Spleen (tissue), 11 donors: ENCODE measurements around the gene USB1. TPM values are rescaled to one million over a fixed set of nuclear protein-coding genes. Genes with fewer than 3 reads are reported as not detected.
"Not testable (repeated sequence)": the region's sequence is repeated elsewhere in the genome, so short reads cannot be mapped to it uniquely, and the experiment has no call there.

Source experiments
- DNase-seq: peaks from one replicate; pipeline ENCODE4 v3.0.0-alpha.2; 2020
- H3K27ac ChIP-seq, 8 donors: fragments of 200-600 bp; sonication (generic) in 7 of 8; 1 replicate in 4 of 8; 2 replicates in 4 of 8; pipeline versions ENCODE4 v1.5.0 to v1.8.0; 2016 to 2021; ENCODE audit warnings: inconsistent platforms in 4 of 8, mild to moderate bottlenecking in 4 of 8, moderate library complexity in 1 of 8
- H3K27me3 ChIP-seq, 7 donors: fragments of 200-600 bp; sonication (generic) in 6 of 7; replicated peaks in 1 of 7; 1 replicate in 4 of 7; 2 replicates in 3 of 7; pipeline versions ENCODE4 v1.5.0 to v1.8.0; 2016 to 2021; ENCODE audit warnings: inconsistent platforms in 3 of 7, mild to moderate bottlenecking in 1 of 7
- H3K36me3 ChIP-seq, 6 donors: fragments of 200-600 bp; sonication (generic) in 5 of 6; 1 replicate in 4 of 6; 2 replicates in 2 of 6; pipeline versions ENCODE4 v1.5.0 to v1.8.0; 2016 to 2021; ENCODE audit warnings: inconsistent platforms in 2 of 6
- H3K4me1 ChIP-seq, 6 donors: fragments of 200-600 bp; sonication (generic) in 5 of 6; 1 replicate in 3 of 6; 2 replicates in 3 of 6; pipeline versions ENCODE4 v1.5.0 to v1.8.0; 2016 to 2021; ENCODE audit warnings: inconsistent platforms in 3 of 6
- H3K4me3 ChIP-seq, 8 donors: fragments of 200-600 bp; sonication (generic) in 7 of 8; 1 replicate in 4 of 8; 2 replicates in 4 of 8; pipeline versions ENCODE4 v1.5.0 to v1.8.0; 2016 to 2021; ENCODE audit warnings: inconsistent platforms in 4 of 8, mild to moderate bottlenecking in 4 of 8, moderate library complexity in 2 of 8
- H3K9me3 ChIP-seq, 8 donors: fragments of 200-600 bp; sonication (generic) in 7 of 8; 1 replicate in 4 of 8; 2 replicates in 4 of 8; pipeline versions ENCODE4 v1.5.0 to v1.8.0; 2016 to 2021; ENCODE audit warnings: inconsistent platforms in 4 of 8
- POLR2A ChIP-seq, 3 donors: fragments of 450-650 bp; IDR thresholded peaks; one replicate each; pipeline ENCODE4 v1.5.1; 2017; ENCODE audit warnings: antibody characterized with exemption in 3 of 3, mild to moderate bottlenecking in 1 of 3
- POLR2AphosphoS5 ChIP-seq, 3 donors: sonication (generic); formaldehyde crosslinking; IDR thresholded peaks; one replicate each; pipeline ENCODE4 v1.5.1; 2017; ENCODE audit warnings: antibody characterized with exemption in 3 of 3
- WGBS, 5 donors: extraction: QIAGEN DNeasy Blood & Tissue Kit in 3 of 5; methylation state at CpG; one replicate each; pipeline versions ENCODE4 v1.1.5 to v1.1.7; 2013 to 2018; 5-methylcytosine and 5-hydroxymethylcytosine counted together
- intact Hi-C: fragments of 100-400 bp; cut with DNase I; formaldehyde crosslinking; loops from one replicate; pipeline ENCODE4 v1.15.0; 2023; ENCODE audit warnings: low total_unique reads
- polyA plus RNA-seq, 3 donors: library from polyadenylated mRNA; stranded (reverse); fragments of 200-250 nt; gene quantifications; one replicate each; pipeline ENCODE4 v1.2.1, GENCODE V29; 2013
- total RNA-seq, 7 donors: library from RNA; depleted of rRNA in 3 of 7; stranded (reverse); fragments of >200 nt in 3 of 7; fragmentation: NEBNext Ultra II Directional in 4 of 7; extraction: Animal tissue kit (Norgen Biotek cat#: 25700) in 4 of 7; gene quantifications; one replicate each; pipeline versions ENCODE4 v1.1.0 to v1.2.1, GENCODE V29; 2016 to 2021
- TF ChIP-seq, protein P1 (sequence below), 11 experiments: fragments of 200-600 bp in 7 of 11; fragments of 450-650 bp in 4 of 11; sonication (generic) in 4 of 11; IDR thresholded peaks in 8 of 11; conservative IDR thresholded peaks in 3 of 11; 1 replicate in 7 of 11; 2 replicates in 4 of 11; pipeline versions ENCODE4 v1.4.0 to v1.8.0; 2016 to 2021; ENCODE audit warnings: antibody characterized with exemption in 11 of 11, inconsistent platforms in 4 of 11, mild to moderate bottlenecking in 1 of 11
- donor health status: healthy with polysubstance abuse.
- donor health status: DM: no; HTN: no; CAD: no; lungs with moderate emphysema.
- donor health status: DM: no; HTN: no; CAD: no.
- donor health status: Bipolar disorder and iron deficiency.
- donor health status: healthy.
- donor health status: DM: no; HTN: no; CAD: no.
- donor health status: DM: yes; HTN: yes; CAD: no.

Gene USB1
- total and polyA plus RNA-seq, 10 donors = 17.7 to 78.4 (median 46.9) TPM

DNA sequence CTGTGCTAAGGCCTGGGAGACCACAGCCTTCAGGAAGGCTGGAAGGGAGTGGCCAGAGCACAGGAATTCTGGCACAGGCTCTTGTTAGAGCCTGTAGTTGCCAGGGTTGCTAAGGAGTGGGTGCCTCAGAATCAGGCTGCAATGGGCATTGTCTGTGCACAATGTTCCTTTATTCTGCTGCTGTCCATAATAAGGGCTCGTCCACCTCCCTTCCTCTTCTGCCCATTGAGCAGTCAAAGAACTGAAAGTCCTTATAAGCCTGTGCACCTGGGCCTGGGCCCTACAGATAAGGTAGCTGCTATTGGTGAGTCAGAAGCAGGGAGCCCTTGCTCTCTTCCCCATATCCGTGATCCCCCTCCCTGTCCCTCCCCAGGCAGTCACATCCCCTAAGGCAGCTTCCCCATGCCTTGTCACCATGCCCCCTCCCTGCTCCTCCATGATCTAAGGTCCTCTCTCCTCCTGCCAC, 24.8 kb upstream of the USB1 start:
- intact Hi-C loops = no loop called here
- 62 to 87% (median 69%) methylated on average over 2 of the region's 2 CpGs for WGBS, 5 donors

DNA sequence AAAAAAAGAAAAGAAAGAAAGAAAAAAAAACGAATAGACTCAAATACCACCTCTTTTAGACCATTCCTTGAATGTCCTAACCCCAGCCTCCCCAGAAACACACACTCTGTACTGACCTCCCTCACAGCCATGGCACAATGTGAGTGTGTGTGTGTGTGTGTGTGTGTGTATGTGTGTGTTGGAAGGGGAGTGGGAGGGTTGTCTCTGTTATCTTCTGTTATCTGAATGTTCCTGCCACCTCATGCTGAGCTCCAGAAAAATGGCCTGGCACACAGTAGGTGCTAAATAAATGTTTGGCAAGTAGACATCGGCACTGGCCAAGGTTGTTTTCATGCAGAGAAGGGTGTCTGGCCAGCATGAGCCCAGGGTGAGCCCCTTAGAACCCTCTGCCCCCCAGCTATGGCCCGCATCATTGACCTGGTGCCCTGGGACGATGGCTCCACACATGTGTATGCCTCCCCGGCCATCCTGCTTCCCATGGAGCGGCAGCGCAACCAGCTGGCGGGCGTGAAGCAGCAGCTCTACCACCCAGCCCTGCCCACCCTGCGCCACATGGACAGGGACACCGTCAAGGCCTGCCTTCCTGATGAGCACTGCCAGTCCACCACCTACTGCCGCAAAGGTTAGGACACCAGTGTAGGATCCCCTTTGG, 23.7 kb upstream of the USB1 start:
- intact Hi-C loops = no loop called here
- Histone ChIP-seq H3K27ac (no peak overlapping the region), H3K36me3 (no peaks in the 10 kb centered on the region), H3K27me3 (no peaks in the 10 kb centered on the region), H3K9me3 (no peaks in the 10 kb centered on the region), H3K4me3 (no peak overlapping the region), H3K4me1 (no peaks in the 10 kb centered on the region)
- no peak for TF ChIP-seq POLR2AphosphoS5 (IDR thresholded peaks at IDR 0.05)
- TF ChIP-seq POLR2A (IDR thresholded peaks at IDR 0.05) = no peak
- TF ChIP-seq, protein P1, sequence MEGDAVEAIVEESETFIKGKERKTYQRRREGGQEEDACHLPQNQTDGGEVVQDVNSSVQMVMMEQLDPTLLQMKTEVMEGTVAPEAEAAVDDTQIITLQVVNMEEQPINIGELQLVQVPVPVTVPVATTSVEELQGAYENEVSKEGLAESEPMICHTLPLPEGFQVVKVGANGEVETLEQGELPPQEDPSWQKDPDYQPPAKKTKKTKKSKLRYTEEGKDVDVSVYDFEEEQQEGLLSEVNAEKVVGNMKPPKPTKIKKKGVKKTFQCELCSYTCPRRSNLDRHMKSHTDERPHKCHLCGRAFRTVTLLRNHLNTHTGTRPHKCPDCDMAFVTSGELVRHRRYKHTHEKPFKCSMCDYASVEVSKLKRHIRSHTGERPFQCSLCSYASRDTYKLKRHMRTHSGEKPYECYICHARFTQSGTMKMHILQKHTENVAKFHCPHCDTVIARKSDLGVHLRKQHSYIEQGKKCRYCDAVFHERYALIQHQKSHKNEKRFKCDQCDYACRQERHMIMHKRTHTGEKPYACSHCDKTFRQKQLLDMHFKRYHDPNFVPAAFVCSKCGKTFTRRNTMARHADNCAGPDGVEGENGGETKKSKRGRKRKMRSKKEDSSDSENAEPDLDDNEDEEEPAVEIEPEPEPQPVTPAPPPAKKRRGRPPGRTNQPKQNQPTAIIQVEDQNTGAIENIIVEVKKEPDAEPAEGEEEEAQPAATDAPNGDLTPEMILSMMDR (IDR thresholded peaks at IDR 0.05 in 8 of 11, conservative IDR thresholded peaks at IDR 0.05 in 3 of 11) = no peak
- 74 to 88% (median 85%) methylated on average over 6 to 12 of the region's 12 CpGs for WGBS, 5 donors
- DNase-seq = no peak

More for the DNA sequence above, 24.8 kb upstream of the USB1 start:
- no peaks in the 10 kb centered on the region for H3K9me3 ChIP-seq
- H3K4me1 ChIP-seq = no peaks in the 10 kb centered on the region
- no peak overlapping the region for H3K27ac ChIP-seq
- no peaks in the 10 kb centered on the region for H3K36me3 ChIP-seq
- no peak overlapping the region for H3K4me3 ChIP-seq
- DNase-seq = no peak
- TF ChIP-seq POLR2A (IDR thresholded peaks at IDR 0.05) (no peak), POLR2AphosphoS5 (IDR thresholded peaks at IDR 0.05) (no peak)
- TF ChIP-seq, protein P1 (IDR thresholded peaks at IDR 0.05 in 8 of 11, conservative IDR thresholded peaks at IDR 0.05 in 3 of 11) = no peak
- no peaks in the 10 kb centered on the region for H3K27me3 ChIP-seq

DNA sequence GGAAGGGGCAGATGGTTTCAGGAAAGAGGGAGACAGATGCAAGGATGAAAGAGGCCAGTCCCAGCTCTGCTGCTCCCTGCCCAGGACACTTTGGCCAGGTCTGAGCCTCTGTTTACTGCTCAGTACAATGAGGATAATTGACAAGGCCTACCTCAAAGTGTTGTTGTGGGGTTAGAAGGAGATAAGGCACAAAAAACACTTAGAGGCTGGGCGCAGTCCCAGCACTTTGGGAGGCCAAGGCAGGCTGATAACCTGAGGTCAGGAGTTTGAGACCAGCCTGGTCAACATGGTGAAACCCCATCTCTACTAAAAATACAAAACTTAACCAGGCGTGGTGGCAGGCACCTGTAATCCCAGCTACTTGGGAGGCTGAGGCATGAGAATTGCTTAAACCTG, 23.1 kb upstream of the USB1 start:
- H3K36me3 ChIP-seq, intact Hi-C loops, H3K27ac ChIP-seq, H3K4me3 ChIP-seq, H3K9me3 ChIP-seq, H3K4me1 ChIP-seq, DNase-seq, H3K27me3 ChIP-seq: not testable (repeated sequence)
- WGBS, 5 donors = 85 to 91% (median 88%) methylated on average over 2 of the region's 2 CpGs

DNA sequence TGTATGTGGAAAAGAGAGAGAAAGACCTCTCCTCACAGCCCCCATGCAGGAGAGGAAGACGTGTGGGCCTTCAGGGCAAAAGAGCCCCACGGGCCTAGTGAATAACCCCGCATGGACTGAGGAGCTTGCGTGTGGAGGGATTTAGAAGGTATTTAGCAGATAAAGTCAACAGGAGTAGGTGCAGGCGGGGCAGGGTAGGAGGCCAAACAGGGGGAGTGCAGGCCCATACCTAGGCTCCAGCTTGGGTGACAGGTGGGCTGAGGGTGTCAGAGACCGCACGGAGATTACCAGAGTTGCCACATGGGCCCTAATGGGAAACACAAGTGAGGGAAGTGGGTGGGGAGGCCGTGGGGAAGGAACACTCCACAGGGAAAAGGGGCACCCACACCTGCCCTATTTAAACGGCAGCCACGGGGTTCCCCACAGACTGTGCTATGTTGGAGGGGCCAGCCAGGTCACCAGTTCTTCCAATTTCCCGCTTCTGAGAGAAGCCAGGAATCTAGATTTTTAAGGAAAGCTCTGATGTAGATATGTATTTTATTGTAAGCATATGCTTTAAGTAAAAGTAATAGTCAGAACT, 22.1 kb upstream of the USB1 start:
- Histone ChIP-seq H3K9me3 (no peaks in the 10 kb centered on the region), H3K27me3 (peaks cover 0 to 5% (median 0%) of the 10 kb centered on the region in 7 donors), H3K4me3 (no peak overlapping the region), H3K27ac (no peak overlapping the region), H3K36me3 (no peaks in the 10 kb centered on the region), H3K4me1 (peaks cover under 1 to 4% (median 2%) of the 10 kb centered on the region in 6 donors)
- peak; percentile 50 for DNase-seq
- intact Hi-C loops = no loop called here
- TF ChIP-seq, protein P1 (IDR thresholded peaks at IDR 0.05 in 8 of 11, conservative IDR thresholded peaks at IDR 0.05 in 3 of 11) = no peak
- TF ChIP-seq POLR2AphosphoS5 (IDR thresholded peaks at IDR 0.05) (no peak), POLR2A (IDR thresholded peaks at IDR 0.05) (no peak)
- WGBS, 5 donors = 80 to 91% (median 86%) methylated on average over 11 of the region's 11 CpGs
